ENCODE measurements around the gene TBPL1. TPM values are rescaled to one million over a fixed set of nuclear protein-coding genes. Genes with fewer than 3 reads are reported as not detected.

The TBPL1 gene
- total and polyA plus RNA-seq, 9 of the 15 experiments (the other 6 are each of a cell fraction or from before 2014, with no cell fraction given): 78.1 to 152 (median 107) TPM

- peak; percentile 99 to 100 for TF ChIP-seq FOXA3 (CRISPR knock-in tag; conservative IDR thresholded peaks at IDR 0.05 in 1 of 2, IDR thresholded peaks at IDR 0.05 in 1 of 2)
- no peak for TF ChIP-seq CHD4 (IDR thresholded peaks at IDR 0.05; ENCODE audit: insufficient read depth, insufficient replicate concordance, low read depth, low read length, poor library complexity, severe bottlenecking)
- peak; percentile 87 for TF ChIP-seq ZNF384 (IDR thresholded peaks at IDR 0.05; ENCODE audit: low read depth, low read length)
- no peak for TF ChIP-seq RREB1 (CRISPR knock-in tag; IDR thresholded peaks at IDR 0.05)
- TF ChIP-seq GTF3C2 (IDR thresholded peaks at IDR 0.05; ENCODE audit: borderline replicate concordance, extremely low read depth, insufficient read length): no peak
- no peak for TF ChIP-seq ZBTB7A (IDR thresholded peaks at IDR 0.05; ENCODE audit: borderline replicate concordance, control insufficient read depth, low read depth, low read length)
- no peak for TF ChIP-seq ZNF512 (tag; IDR thresholded peaks at IDR 0.05)
- TF ChIP-seq ID3 (CRISPR knock-in tag; IDR thresholded peaks at IDR 0.05): no peak
- TF ChIP-seq ID3 (tag; IDR thresholded peaks at IDR 0.05): no peak
- no peak for TF ChIP-seq ZFPM2 (CRISPR knock-in tag; IDR thresholded peaks at IDR 0.05)
- peak; percentile 96 for TF ChIP-seq TEAD4 (IDR thresholded peaks at IDR 0.05; ENCODE audit: low read length)
- TF ChIP-seq TEAD4 (CRISPR knock-in tag; IDR thresholded peaks at IDR 0.05; ENCODE audit: borderline replicate concordance): no peak
- no peak for TF ChIP-seq ARID2 (IDR thresholded peaks at IDR 0.05)
- no peak; the same call in 1 of the 2 replicates for TF ChIP-seq ZEB2 (IDR thresholded peaks at IDR 0.05)
- no peak for TF ChIP-seq ATF3 (IDR thresholded peaks at IDR 0.05)
- TF ChIP-seq ATF3 (CRISPR knock-in tag; conservative IDR thresholded peaks at IDR 0.05): no peak
Observed at GRCh38 chr6:133957780-133958242, 4.8 kb downstream of the TBPL1 start (continued).

Measured in K562 (cell line).